Hematopoietic multipotent progenitor cell treated with erythropoietin and hydrocortisone succinate and interleukin-3 and kit ligand, for 4 days (in vitro differentiated cells): ENCODE data around the gene LRRC8D.
A peak's percentile ranks its signal among the peaks of the same experiment; 100 is the strongest.
"Not testable (repeated sequence)": the region's sequence is repeated elsewhere in the genome, so short reads cannot be mapped to it uniquely, and the experiment has no call there.

Experiments used
- DNase-seq: peaks from one replicate; pipeline ENCODE4 v3.0.0-alpha.2; 2015

Gene LRRC8D

GRCh38 chr1:89918127-89918793 lies 97.4 kb downstream of the LRRC8D start:
- DNase-seq, result no peak

GRCh38 chr1:89918794-89919155 lies 97.9 kb downstream of the LRRC8D start:
- DNase-seq, result no peak

DNA sequence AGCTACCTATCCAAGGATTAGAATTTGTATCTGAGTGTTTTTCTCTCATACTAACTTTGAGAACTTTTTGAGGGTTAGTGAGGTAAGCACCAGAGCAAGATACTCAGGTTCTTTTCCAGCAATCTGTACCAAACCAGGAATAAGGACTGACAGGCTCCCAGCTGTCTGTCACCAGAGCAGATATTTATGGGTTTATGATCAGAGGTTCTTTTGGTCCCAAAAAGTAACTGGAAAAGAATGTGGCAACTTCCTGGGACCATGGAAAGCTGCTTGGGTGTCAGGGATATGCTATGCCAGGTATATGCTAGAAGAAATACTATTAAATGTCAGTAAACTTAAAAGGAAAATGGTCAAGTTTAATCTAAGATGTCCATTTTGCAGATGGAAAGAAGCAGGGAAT lies 98.3 kb downstream of the LRRC8D start:
- DNase-seq, result no peak

DNA sequence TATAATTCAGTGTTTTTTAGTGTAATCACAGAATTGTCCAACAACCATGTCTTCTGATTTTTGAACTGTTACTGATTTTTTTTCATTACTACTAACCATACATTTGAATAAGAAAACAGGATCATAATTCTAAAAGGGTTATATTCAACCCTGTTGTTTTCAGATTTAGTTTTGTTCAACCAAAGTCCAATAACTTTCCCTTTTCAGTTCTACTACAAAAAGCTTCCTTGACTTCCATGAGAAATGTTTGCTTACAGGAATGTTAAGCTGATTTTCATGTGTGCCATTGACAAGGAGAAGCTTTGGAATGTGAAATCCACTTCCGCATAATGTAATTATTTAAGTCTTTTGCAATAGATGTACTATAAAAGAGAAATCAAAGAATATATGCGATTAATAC lies 102.1 kb downstream of the LRRC8D start:
- DNase-seq, result no peak

DNA sequence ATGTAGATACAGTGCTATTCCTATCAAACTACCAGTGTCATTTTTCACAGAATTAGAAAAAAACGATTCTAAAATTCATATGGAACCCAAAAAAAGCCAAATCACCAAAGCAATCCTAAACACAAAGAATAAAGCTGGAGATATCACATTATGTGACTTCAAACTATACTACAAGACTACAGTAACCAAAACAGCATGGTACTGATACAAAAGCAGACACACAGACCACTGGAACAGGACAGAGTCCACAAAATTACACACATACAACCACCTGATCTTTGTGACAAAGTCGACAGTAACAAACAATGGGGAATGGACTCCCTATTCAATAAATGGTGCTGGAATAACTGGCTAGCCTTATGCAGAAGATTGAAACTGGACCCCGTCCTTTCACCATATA lies 102.7 kb downstream of the LRRC8D start:
- no peak for DNase-seq

GRCh38 chr1:89924075-89924474 lies 103.2 kb downstream of the LRRC8D start:
- not testable (repeated sequence) for DNase-seq

DNA sequence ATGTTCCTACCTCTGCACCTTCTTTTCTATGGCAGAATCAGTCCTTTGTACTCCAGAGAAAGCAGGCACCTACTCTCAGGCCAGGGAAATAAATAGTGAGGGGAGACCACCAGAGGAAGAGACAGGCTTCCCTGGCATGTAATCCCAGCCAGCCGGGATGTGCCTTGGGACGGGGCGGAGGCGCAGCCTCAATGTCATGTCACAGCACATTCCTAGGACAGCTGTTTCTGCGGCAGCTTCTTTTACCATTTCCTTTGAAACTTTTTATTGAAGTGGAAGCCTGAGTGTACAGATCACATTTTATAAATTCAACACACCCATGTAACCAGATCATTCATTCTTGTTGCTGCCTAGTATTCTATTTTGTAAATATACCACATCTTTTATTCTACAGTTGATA lies 106.2 kb downstream of the LRRC8D start:
- no peak for DNase-seq

- no peak for DNase-seq
Observed at GRCh38 chr1:89927478-89927877, 106.6 kb downstream of the LRRC8D start.

DNA sequence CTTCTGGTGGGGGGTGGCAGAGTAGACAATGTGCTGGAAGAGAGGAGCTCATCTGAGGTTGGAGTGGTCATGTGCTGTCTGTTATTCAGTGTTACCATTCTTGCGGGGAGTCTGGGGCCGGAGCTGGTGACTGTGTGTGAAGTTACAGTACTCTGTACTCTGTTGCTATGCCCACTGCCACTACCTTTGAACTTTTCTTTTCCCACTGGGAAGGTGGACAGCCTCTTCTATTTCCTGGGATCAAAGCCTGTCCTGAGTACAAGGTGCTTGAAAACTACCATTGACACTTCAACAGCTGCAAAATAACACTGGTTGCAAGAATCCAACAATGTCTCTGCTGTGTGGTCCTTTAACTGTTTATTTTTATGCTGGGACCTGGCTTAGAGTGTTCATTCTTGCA lies 107.7 kb downstream of the LRRC8D start:
- DNase-seq, result no peak

DNA sequence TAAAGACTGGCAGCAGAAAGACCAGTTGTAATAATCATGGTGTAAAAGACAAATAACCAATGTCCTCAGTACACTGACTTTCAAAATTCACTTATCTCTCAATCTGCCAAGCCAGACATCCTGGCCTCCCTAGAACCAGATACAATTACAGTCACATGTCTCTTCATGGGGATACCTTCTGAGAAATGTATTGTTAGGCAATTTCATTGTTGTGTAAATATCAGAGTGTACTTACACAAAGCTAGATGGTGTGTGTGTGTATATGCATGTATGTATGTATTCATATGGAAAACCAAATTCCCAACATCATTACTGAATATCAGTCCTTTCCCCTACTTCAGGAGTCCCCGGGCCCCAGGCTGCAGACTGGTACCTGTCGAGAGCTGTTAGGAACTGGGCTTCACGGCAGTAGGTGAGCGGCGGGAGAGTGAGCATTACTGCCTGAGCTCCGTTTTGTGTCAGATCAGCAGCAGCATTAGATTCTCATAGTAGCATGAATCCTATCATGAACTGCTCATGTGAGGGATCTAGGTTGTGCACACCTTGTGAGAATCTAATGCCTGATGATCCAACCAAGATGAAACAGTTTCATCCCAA lies 108.7 kb downstream of the LRRC8D start:
- DNase-seq, result peak; percentile 47

DNA sequence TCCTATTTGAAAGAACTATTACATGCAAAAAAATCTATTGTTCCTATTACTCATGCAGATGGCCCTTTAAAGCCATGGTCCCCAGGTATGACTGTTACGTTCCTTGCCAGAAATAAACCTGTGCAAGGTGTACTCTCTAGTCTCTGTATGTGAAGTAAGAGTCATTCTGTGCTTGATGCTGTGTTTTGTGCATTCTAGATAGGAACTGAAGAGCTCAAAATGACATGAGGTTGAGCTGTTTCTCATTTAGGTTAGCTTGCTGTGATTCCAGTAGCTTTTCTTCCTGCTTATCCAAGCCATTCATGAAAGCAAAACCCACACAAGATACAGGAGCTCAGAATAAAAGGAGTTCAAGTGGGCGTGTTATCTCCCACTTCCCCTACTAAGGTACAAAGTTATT lies 109.7 kb downstream of the LRRC8D start:
- DNase-seq, result no peak

DNA sequence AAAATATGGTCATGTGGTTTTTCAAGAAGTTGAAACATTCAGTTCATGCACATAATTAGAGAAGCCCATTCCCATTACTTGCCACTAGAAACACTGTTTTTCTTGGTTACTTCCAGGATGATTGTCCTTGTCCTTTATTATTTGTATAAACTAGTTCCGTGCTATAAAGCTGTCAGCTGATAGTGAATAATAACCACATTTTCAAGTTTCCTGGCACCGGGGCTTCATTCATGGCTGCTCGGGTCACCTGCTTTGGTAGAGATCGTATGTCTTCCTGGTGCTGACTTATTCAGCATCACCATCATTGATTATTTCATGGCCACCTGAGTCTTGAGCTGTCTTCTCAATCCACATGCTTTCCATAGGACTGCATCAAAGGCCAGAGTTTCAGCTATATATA lies 111.1 kb downstream of the LRRC8D start:
- DNase-seq, result no peak

GRCh38 chr1:89932598-89933364 lies 111.9 kb downstream of the LRRC8D start:
- no peak for DNase-seq

DNA sequence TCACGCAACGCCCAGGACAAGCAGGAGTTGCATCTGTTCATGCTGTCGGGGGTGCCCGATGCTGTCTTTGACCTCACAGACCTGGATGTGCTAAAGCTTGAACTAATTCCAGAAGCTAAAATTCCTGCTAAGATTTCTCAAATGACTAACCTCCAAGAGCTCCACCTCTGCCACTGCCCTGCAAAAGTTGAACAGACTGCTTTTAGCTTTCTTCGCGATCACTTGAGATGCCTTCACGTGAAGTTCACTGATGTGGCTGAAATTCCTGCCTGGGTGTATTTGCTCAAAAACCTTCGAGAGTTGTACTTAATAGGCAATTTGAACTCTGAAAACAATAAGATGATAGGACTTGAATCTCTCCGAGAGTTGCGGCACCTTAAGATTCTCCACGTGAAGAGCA lies 113.6 kb downstream of the LRRC8D start:
- no peak for DNase-seq

DNA sequence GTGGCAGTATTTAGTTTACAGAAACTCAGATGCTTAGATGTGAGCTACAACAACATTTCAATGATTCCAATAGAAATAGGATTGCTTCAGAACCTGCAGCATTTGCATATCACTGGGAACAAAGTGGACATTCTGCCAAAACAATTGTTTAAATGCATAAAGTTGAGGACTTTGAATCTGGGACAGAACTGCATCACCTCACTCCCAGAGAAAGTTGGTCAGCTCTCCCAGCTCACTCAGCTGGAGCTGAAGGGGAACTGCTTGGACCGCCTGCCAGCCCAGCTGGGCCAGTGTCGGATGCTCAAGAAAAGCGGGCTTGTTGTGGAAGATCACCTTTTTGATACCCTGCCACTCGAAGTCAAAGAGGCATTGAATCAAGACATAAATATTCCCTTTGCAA lies 114.4 kb downstream of the LRRC8D start:
- no peak for DNase-seq

DNA sequence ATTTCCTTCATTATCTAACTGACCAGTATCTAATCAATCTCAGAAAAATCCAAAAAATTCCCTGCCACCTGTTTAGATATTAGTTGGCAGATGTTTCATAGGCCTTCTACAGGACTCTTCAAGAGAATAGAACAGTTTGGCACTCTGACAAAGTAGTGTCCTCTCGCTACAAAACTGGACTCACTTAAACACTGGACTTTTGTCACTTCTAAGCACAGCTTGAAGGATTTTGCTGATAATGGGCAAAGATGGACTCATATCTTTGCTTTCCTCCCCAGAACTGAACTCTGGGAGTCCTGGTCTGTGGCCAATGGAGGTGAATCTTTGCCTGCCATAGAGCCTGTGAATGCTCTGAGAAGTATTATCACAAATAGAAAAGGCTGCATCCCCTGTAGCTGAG lies 115.9 kb downstream of the LRRC8D start:
- no peak for DNase-seq

DNA sequence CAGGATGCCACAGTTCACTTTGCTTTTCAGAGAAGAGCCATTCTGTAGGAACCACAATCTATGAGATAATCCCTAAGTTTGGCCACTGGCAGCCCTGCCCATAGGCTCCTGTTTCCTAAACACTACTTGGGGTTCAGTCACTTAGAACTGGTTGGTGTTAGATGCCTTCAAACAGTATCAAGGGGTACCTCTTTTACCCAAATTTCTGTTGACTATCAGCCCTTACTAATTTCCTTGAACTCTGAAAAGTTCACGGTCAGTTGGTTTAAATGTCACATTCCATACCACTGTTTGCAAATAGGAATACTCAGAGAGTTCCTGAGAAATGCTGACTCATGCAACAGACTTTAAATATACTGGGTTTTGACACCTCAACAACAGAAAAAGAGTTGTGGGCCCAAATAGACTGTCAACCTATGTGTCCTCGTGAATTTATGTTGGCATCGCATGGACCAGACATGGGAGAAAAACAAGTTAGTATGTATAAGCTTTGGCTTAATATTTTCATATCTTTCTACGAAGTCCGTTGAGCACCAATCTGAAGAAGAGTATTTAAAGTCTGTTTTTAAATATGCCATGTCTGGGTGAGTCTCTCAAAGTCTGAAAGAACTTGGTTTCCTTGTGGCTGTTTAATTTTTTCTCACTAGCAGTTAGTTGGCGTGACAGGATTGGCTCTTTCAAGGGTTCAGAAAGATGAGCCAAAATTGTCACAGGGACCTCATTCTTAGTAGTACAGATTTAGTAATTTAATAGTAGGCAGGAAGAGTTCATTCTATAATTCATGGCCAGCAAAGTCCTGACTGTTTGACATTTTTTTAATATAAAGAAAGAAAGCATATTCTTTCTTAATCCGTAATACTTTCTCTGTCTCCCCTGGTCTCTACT lies 117.6 kb downstream of the LRRC8D start:
- DNase-seq, result peak; percentile 23

- no peak for DNase-seq
Observed at GRCh38 chr1:89939059-89939570, 118.3 kb downstream of the LRRC8D start.

DNA sequence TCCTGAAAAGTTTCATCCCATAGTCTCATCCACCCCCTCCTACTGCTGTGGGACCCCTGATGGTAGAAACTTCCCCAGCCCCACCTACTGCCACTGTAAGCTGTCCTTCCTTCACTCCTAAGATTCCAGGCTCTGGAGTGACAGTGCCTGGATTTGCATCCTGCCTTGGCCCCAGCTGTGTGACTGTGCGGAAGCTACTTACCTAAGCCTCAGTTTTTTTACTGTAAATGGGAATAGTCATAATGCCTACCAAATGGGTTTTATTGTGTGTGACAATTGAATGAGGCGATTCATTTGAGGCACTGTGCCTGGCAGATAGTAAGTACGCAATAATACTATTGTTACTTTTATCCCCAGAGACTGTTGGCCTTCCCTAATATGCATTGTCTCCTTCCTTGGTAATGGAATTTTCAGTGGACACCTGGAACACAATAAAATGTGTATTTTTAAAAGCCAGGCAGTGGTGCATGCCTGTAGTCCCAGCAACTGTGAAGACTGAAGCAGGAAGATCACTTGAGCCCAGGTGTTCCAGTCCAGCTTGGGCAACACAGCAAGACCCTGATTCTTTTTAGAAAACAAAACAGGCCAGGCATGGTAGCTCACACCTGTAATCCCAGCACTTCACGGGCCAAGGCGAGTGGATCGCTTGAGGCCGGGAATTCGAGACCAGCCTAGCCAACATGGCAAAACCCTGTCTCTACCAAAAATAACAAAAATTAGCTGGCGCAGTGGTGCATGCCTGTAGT lies 119.0 kb downstream of the LRRC8D start:
- no peak for DNase-seq

- DNase-seq, result peak; percentile 84
Observed at GRCh38 chr1:89941110-89941766, 120.4 kb downstream of the LRRC8D start.

GRCh38 chr1:89942014-89942413 lies 121.2 kb downstream of the LRRC8D start:
- DNase-seq, result no peak
